Activated CD8-positive, alpha-beta memory T cell treated with anti-CD3 and anti-CD28 coated beads, Interleukin-2, amount 50 U/mL, for 4 hours (primary cell): Measurements from ENCODE around the gene AGBL1.

ENCODE experiments used
- DNase-seq: peaks from one replicate; pipeline ENCODE4 v3.0.0-alpha.2; 2020

AGBL1 gene

DNA sequence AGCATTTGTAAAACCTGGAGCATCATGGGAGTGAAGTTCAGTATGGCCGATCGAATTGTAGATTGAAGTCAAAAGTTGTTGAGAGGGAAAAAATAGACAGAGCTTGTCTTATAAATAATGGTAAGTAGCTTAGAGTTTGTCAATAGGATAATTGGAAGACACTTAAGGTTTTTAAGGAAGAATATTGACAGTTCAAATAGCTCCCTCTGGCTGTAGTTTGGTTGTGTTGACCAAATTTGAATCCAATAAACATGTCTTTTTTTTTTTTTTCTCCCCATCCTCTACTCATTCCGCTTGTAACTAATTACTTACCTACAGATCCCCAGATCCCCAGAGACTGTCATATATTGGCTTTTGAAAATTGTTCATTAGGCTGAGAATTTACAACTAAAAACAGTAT is 677.0 kb downstream of the AGBL1 start:
- DNase-seq, result no peak

GRCh38 chr15:86759800-86760523 is 680.3 kb downstream of the AGBL1 start:
- no peak for DNase-seq

DNA sequence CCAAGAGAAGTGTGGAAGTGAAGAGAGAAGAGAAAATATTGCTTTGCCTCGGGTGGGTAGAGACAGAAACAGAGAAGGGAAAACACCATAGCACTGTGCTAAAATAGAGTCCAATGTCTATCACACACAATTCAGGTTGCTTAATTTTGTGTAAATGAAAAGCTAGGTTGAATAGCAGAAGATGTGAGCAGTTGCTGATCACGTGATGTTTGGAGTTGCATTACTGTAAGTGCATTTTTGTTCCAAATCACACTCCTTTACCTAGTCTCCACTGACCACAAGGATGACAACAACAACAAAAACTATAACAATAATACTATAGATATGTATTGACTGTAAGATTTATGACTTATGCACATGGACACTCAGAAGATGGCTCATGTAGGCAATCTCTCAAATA is 683.2 kb downstream of the AGBL1 start:
- no peak for DNase-seq

- no peak for DNase-seq
These were observed 684.4 kb downstream of the AGBL1 start for GRCh38 chr15:86764021-86764420.

DNA sequence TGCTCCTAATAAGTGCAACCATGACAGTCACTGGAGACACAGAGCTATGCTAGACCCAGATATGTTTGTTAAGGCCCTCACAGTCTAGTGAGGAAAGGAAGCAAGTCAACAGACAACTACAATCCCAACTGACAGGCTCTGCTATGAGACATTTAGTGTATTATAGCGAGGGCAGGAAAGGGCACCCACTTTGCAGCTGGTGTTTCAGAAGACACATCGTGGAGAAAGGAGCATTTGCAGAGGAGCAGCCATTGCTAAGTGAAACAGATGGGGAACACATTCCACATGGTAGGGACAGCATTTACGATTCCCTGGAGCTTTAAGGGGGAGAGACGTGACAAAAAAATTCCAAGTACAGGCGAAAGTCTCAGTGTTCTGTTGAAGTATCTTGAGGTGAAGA is 685.6 kb downstream of the AGBL1 start:
- DNase-seq, result no peak

- DNase-seq, result no peak
These were observed 692.8 kb downstream of the AGBL1 start for GRCh38 chr15:86772369-86773059.

DNA sequence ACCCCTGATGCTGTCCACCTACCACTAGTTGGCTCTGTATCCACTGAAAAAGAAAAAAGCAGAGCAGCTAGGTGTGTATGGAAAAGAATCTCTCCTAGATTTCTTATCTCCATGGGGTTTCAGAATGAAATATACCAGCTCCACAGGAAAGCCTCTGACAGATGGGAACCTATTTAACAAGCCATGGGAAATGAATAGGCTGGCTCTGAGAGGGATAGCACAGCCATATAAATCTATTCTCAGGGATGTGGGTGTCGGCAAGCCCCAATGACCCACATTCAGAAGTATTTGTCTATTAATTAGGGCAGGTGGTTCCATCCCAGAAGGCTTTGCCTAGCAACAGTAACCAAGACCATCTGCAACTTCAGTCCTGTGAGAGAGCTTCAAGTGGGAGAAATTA is 694.1 kb downstream of the AGBL1 start:
- no peak for DNase-seq

GRCh38 chr15:86776145-86776544 is 696.5 kb downstream of the AGBL1 start:
- DNase-seq, result no peak

DNA sequence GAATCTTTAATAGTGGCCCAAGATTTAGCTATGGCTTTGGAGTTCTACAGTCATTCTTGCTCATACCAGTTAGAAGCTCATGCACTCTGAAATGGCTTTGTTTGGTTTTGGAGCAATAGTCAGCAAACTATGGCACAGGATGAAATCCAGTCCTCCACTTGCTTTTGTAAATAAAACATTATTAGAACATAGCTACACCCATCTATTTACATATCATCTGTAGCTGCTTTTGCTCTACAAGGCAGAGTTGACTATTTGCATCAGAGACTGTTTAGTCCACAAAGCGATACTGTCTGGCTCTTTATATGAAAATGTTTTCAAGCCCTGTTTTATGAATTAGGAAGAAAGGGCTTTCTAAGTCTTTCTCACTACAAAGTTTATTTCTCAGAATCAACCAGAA is 716.9 kb downstream of the AGBL1 start:
- no peak for DNase-seq

GRCh38 chr15:86797135-86797534 is 717.5 kb downstream of the AGBL1 start:
- DNase-seq, result no peak

DNA sequence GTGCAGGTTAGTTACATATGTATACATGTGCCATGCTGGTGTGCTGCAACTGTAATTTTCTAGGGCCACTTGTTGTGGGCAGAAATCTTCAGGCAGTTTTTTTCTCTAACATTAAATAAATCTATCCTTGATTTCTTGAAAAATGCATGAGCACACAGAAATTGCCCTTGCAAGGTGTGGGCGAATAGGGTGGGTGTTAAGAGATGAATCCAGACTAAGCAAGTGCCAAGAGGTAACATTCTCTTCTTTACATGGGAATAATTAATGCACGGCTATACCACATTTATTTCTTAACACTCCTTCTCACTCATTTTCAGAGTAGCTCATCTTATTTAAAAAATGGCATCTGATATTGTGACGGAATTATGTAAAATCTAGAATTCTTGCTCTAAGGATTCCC is 719.6 kb downstream of the AGBL1 start:
- no peak for DNase-seq

DNA sequence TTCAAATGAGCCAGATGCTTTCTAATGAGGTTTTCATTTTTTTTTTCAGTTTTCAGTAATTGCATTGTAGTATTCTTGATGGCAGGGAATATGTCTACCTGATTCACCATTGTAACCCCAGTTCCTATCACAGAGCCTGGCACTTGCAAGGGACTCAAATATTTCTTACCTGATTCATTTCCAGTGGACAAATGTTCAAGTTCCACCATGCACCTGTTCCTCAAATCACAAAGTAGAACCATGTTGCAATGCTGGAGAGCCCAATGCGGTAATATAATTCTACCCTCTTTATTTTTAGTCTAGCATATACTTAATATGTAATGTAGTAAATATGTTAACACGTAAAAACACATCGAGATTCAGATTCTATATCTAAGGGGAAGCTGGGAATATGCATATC is 722.6 kb downstream of the AGBL1 start:
- no peak for DNase-seq

DNA sequence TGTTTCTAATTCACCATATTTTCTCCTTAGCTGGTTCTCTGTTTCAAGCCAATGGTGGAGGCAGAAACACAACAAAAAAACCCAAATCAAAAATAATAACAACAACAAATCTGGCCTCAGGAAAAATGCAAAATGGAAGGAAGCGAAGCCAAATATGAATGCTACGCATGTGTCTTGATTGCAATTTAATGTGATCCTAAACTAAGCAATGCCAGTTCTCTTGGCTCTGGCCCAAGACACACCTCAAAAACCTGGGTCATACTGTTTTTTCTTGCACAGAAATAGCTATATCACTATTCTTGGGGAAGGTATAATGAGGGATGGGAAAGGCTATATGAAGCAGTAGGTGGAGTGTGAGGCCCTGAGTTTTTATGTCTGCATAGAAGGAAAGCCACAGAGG is 724.7 kb downstream of the AGBL1 start:
- no peak for DNase-seq

- no peak for DNase-seq
These were observed 730.7 kb downstream of the AGBL1 start for GRCh38 chr15:86810329-86810728.

DNA sequence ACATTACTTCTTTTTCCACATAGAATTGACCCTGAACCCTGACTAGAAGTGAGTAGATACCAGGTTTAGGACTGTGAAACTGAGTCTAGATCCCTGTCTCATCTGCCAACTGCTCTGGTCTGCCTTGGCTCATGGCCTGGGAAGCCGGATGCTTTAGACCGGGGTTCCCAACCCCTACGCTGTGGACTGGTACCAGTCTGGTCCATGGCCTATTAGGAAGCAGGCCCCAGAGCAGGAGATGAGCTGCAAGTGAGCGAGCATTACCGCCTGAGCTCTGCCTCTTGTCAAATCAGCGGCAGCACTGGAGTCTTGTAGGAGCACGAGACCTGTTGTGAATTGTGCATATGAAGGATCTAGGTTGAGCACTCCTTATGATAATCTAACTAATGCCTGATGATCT is 734.2 kb downstream of the AGBL1 start:
- no peak for DNase-seq

DNA sequence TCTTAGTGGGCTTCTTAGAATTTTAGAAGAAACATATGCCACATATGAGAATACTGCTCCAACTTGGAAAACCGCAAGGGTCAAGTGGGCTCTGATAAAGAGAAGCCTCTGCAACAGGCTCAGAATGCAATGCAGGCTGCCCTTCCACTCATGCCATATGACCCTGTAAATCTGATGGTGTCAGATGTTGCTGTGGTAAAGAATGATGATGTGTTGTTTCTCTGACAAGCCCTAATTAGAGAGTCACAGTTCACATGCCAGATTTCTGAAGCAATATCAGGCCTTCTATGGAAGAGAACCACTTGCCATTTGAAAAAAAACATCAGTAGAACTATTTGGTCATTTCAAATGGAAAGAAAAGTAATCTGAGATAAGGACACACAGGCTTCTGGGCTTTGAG is 749.6 kb downstream of the AGBL1 start:
- DNase-seq, result no peak

- DNase-seq, result no peak
These were observed 750.6 kb downstream of the AGBL1 start for GRCh38 chr15:86830304-86830703.

- no peak for DNase-seq
These were observed 753.9 kb downstream of the AGBL1 start for GRCh38 chr15:86833595-86833994.

DNA sequence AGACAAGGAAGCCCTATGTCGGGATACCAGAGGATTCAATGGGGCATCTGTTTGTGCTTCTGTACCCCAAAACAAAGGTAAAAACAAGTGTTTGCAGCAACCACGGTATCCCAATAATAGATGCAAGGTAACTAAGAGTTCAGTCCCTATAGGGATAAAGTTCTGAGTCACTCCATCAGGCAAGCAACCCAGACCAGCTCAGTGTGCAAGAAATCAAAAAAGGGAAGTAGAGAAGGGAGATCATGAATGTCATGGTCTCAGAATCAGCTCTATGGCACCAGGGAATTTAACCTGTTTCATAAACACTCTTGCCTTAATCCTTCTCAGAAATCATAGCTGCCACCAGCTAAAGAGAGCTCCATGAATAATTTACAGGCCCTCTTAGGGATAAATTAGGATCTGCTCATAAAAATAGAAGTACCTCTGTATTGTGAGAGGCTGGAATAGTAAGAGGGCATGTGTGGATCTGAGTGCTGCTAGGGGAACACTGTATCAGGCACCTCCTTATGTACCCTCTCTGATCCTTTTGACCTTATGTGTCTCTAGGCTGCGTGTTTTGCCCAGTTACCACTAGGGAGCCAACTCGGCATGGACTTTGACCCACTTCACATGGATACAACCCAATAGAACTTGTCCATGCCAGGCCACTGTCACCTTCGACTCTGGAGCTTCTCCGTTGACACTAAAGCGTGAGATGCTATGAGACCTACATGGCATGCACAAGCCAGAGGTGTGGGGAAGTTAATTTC is 754.6 kb downstream of the AGBL1 start:
- DNase-seq, result no peak

DNA sequence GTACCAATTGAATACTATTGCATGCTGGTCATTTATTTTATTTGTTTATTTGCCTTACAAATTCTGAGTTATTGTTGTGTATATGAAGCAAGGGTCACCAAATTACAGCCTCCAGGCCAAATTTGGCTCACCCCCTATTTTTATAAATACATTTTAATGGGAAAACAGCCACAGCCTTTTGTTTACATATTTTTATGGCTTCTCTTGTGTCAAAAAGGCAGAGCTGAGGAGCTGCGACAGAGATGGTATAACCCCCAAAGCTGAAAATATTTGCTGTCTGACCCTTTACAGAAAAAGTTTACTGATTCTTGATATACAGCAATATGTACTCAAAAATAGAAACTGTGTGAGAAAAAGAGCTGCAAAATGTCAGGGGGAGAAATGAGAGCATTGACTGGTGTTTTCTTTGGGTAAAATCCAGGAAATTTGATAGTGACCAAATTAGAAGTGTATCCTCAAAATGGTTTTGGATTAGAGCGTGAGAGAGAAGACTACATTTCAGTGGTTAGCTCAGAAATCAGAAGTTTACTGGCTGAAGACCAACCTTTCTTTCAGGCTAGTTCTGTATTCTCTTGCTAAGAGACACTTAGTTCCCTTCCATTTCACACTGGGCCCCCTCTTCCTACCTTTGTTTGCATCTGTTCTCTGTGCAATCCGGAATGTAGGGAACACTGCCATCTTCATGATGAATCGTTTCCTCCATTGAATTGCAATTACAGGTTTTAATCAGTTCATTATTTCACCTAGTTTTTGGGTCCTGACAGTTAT is 757.8 kb downstream of the AGBL1 start:
- DNase-seq, result no peak

DNA sequence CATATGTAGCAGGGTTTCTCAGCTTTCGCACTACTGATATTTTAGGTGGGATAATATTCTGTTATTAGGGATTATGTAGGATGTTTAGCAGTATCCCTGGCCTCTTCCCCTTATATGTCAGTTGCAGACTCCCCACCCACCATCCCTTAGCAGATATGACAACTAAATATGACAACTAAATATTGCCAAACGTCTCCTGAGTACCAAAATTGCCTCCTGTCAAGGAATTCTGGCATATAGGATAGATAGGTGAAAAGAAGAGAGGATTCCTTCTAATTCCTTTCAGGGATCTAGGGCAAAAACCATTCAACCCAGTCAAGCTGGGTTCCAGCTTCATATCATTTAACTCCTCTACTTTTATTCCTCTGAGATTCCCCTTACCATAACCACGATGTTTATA is 759.8 kb downstream of the AGBL1 start:
- no peak for DNase-seq

DNA sequence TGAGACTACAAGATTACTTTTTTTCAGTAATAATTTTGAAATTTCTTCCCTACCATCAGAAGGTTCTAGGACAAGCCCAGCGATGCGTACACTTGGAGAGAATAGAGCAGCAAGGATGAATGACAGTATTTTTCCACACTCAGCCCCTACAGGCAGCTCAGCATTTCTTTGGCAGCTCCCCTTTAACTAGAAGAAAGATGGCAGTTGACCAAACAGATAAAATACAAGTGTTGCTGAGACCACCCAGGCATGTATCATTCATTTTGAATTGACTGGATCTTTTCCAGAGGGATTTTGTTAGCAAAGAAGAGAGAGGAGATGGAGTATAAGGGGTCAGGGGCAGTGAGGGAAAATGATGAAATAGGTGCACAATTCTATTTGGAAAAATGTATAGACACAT is 761.3 kb downstream of the AGBL1 start:
- no peak for DNase-seq

- DNase-seq, result no peak
These were observed 762.5 kb downstream of the AGBL1 start for GRCh38 chr15:86842199-86842598.
